PC-9 (cell line): Measurements from ENCODE around the gene PNKP.

ENCODE experiments used
- EZH2 ChIP-seq: fragments of 200-600 bp; sonication (generic); IDR thresholded peaks from 2 replicates; pipeline ENCODE4 v1.8.0; 2017; ENCODE audit warnings: antibody characterized with exemption, low read depth
- TF ChIP-seq, protein P1 (sequence below): fragments of 200-600 bp; sonication (generic); conservative IDR thresholded peaks from 2 replicates; pipeline ENCODE4 v1.6.1; 2017; ENCODE audit warnings: mixed run types, antibody characterized with exemption, mild to moderate bottlenecking, moderate library complexity

DNA sequence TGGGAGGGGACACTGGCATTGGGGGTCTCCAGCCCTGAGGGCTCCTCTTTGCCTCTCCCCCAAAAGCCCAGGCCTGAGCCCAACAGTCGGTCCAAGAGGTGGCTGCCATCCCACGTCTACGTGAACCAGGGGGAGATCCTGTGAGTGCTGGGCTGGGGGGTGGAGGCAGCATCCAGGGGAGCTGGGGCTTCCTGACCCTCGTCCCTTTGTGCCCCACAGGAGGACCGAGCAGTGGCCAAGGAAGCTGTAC, 9.6 kb downstream of the PNKP start:
- TF ChIP-seq, protein P1, sequence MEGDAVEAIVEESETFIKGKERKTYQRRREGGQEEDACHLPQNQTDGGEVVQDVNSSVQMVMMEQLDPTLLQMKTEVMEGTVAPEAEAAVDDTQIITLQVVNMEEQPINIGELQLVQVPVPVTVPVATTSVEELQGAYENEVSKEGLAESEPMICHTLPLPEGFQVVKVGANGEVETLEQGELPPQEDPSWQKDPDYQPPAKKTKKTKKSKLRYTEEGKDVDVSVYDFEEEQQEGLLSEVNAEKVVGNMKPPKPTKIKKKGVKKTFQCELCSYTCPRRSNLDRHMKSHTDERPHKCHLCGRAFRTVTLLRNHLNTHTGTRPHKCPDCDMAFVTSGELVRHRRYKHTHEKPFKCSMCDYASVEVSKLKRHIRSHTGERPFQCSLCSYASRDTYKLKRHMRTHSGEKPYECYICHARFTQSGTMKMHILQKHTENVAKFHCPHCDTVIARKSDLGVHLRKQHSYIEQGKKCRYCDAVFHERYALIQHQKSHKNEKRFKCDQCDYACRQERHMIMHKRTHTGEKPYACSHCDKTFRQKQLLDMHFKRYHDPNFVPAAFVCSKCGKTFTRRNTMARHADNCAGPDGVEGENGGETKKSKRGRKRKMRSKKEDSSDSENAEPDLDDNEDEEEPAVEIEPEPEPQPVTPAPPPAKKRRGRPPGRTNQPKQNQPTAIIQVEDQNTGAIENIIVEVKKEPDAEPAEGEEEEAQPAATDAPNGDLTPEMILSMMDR: no peak
- TF ChIP-seq EZH2: no peak
